ENCODE results near the gene AKAIN1.

AKAIN1 gene, protein sequence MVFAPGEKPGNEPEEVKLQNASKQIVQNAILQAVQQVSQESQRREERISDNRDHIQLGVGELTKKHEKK

DNA sequence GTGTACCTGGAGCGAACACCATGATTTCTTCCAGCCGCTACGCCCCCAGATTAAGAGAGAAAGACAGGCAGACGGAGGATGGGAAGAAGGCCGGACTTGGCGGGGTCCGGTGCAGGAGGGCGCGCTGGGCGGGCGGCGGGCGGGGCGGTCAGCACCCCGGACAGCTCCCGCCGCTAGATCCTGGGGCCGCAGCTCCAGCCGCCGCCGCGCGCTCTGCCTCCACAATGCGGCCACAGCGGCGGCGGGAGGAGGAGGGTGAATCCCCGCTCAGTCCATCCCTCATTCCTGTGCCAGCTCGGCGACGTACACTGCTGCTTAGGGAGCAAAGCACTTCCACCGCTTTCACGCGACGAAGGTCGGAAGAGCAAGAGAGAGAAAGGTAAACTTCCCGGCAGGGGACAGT is at the start of gene AKAIN1:
Gene AKAIN1, minus strand, starts transcription at position 226 of the 403 bp plus-strand sequence. Its CDS starts 204 bp downstream, at position 22.
- no peak for FAIRE-seq

DNA sequence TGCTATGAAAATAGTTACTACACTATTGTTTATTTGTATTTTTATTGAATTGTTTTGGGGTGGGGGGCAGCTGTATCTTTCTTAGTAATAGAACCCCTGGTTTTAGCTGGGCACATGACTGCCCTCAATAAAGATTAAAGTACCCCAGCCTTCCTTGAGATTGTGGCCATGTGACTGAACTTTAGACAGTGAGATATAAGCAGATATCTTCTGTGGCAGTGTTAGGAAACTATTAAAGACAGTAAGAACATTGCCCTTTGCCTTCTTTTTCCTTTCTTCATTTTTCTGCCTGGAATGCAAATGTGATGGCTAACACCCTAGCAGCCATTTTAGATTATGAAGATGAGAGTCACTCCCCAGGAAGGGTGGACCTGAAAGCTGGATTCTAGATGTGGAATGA is 47.9 kb upstream of the AKAIN1 start:
- FAIRE-seq, result no peak

DNA sequence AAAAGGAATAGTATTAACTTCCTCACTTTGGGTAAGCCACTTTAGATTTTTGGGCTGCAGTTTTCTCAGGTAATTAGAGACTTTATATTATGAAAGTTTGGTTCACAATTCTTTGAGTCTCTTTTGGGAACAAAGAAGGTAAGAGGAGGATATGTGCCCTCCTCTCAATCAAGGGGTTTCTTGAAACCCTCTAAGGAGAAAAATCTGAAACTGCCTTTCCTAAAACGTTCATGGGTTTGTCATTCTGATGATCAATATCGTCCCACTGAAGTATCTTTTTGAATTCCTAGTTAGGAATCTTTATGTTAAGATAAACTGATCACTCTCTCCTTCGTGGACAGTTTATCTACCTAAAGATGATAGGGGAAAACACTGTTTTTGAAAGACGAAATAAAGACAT is 42.4 kb upstream of the AKAIN1 start:
- FAIRE-seq, result no peak

DNA sequence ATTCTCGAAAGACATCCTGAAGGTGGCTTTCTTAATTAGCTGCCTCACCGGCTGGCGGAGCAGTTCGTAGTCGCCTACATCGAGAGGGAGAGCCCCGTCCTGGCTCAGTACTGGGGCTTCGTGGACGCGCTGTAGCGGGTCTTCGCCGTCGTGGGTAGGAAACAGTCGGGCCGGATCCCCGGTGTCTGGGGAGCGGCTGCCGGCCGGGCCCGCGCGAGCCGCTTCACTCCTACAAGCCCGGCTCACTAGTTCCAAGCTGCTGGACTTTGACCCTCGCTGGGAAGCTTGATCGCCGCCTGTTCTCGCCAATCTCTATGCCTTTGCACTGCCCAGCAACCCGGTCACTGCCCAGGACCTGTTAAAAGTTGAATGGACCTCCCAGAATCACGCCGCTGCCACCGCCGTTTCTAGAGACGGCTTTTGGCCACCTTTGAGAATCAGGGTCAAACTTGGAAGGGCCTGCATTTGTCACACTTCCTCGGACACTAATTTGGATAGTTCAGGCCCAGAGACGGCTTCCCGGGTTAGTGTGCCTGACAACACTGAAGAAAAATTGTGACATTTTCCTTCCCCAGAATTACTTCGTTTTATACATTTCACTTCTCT is 41.4 kb upstream of the AKAIN1 start:
- FAIRE-seq, result no peak

DNA sequence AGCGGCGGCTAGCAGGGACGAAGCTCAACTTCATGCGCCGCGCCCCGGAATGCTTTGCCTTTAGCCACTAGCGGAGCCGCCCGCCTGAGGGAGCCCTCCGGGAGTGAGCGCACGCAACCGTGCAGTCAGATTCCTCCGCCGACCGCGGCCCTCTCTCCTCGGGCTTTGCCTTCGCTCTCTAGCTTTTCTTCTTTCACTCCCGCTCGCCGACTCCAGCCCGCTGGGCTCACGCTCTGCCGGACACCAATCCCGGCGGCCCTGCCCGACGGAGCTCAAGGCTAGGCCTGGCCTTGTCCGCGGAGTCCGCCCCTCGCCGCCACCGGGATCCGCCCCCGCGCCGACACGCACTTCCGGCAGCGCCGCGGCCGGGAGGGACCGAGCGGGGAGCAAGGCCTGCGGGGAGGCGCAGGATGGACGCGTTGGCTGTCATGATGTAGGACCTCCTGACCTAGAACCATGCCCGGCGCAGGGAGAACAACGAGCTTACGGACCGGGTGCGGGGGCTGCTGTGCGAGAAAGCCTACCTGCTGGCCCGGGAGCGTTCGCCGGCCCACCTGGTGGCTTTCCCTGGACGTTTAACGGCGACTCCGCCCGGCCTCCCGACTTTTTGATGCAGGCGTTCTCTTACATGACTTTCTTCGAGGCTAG is 40.8 kb upstream of the AKAIN1 start:
- no peak for FAIRE-seq

DNA sequence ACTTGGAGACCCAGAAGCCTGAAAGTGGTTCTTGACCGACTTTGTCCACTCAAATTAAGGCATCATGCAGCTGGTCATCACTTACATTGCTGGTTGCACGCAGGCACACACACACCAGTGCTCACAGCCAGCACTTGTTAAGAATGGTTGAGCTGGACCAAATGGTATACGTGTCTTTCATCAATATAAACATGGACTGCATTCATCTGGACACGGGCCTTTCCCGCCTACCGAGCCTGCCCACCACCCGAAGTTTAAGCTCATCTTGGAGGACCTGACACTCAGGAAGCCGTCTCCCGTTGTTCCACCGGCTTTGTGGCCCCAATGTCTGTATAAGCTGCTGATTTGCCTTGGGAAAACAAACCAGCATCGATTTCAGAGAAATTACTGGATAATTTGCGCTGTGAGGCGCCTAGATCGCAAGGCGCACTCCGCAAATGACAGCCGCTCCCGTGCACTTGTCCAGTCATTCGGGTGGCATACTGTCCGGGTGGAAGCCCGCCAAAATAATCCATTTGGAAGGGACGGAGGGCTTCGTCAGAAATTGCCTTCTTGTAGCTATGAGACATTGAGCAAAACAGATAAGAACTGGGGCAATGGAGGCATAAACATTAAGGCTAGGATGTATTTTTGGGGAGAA is 40.1 kb upstream of the AKAIN1 start:
- no peak for FAIRE-seq

DNA sequence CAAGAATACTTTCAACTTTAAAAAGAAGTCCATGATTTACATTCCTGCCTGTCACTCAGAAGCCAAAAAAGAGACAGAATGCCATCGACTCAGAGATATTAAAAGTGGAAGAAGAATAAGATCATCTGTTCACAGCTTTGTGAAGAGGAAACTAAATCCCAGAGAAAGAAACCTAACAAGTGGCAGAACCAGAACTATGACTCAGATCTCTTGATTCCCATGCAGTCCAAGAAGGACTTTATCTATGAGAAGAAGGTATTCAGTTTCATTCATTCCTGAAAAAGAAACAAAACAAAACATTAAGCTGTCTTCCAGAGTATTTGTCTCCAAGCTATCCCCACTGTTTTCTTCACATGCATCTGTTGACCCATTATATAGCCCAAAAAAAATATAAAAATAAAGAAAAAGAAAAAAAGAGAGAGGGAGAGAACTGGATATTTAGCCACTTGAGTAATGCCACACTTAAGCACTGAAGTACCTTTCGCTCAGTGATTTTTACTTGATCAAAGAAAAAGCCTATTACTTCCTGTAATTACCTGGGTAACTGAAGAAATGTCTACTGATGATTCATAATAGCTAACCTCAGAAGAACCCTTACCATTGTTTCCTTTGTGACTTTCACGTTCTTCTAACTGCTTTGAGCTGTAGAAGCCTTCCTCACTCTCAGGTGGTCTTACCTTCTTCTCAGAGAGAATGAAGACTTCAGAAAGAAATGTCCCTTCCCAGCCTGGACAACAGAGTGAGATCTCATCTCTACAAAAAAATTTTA is 17.7 kb upstream of the AKAIN1 start:
- FAIRE-seq, result no peak

DNA sequence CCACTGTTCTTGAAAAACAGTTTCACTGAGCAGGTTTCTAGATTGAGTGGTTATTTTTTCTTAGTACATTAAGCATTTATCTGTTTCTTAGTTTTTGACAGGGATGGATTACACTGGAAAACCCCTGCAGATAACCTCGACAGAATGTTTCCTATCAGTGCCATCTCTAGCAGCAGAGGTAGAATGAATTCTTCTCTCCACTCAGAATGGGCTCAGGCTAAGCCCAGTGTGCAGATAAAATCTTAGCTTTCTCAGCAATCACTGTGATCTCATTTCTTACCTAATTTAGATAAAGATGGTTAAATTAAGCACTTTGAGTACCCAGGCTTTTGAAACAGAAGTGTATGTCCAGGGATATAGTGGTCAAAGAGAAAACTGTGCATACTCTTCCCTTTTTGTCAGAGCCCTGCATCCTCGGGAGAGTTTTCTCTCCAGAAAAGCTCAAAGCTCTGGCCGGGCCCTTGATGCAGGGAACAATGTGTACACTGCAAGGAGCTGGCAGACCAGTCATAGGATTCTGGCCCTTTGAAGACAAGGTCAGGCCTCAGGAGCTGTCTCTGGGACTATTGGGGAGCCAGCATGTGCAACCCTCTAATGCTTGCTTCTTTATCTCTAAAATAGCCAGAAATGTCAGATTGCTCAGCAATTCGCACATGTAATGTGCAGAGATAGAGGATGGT is 10.6 kb upstream of the AKAIN1 start:
- FAIRE-seq, result no peak

DNA sequence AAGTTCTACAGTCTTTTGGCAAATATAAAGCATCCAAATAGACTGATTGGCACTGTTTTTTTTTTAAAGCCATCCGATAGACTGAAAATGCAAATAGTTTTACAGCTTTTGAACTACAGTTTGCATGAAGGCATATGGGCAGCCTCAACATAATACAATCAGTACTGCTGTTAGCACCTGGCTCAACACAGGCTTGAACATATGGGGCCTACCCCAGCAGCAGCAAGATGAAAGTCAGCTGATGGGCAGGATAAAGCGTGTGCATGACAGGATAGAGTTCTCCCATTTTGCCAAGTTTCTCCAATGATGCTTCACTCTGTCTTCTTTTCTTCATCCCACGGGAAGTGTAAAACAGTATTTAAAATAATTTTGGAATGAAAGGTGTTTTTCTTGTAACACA is 1.3 kb upstream of the AKAIN1 start:
- no peak for FAIRE-seq

DNA sequence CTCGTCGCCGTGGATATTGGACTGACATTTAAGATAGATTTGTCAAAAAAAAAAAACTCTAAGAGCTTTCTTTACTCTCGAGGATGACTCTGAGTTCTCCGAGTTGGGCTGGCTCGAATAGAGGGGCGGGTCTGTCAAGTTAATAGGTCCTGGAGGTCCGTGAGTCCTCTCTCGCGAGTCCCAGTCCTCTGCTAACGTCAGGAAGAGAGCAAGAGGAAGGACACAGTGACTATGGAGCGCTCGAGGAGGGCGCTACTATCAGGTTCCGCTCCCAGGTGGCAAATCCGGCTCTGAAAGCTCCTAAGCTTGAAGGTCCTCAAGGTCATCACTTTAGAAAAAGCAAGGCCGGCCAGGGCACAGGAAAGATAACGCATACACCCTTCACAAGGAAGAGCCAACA is 404 bp upstream of the AKAIN1 start:
- FAIRE-seq, result no peak

DNA sequence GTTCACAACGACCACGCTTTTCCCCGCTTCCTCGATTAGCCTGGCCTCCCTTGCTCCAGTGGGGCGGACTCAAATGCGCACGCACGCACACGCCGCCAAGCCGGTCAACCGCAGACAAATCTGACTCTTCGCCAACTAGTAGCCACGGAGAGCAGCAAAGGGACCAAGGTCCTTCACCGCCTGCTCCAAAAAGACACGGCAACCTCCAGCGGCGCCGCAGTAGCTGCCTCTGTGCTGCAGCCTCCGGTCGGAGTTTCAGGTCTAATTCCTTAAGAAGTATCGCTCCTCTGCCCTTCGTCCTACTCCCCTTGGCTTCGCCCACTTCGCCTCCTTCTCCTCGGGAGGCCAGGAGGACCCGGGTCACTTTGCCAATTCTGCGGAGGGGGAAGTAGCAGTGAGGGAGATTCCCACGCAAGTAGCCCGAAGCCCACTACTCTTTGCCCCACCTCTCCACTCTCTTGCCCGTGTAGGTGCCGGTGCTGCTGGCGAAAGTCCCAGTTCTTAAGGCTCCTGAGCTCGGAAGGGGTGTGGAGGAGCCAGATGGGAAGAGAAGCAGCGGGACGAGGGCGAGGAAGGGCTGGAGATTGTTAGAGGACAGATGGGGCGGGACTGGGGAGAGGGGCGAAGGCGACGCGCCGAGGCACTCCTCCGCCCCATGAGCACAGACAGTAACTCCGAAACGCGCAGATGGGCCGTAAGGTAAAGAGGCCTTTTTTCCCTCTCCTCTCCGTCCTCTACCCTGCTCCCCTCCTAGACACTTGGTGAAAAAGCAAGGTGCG is 615 bp downstream of the AKAIN1 start:
- FAIRE-seq, result no peak

DNA sequence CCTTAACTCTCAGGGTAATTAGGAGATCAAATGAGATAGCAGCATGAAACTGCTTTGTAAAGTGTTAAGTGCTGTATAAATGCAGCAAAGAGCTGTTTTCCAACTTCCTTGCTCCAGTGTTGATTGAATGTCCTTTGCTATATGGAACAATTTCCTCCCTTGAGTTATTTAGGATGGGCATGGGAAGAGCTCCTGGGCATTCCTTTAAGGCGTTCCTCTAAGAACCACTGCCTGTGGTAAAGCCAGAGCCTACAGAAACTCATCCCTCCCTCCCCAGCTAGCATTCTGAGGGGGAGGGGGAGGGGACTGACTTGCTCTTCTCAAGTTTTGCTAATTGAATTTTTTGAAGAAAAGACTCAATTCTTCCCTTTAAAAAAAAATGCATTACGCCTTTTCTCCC is 1.4 kb downstream of the AKAIN1 start:
- FAIRE-seq, result no peak

DNA sequence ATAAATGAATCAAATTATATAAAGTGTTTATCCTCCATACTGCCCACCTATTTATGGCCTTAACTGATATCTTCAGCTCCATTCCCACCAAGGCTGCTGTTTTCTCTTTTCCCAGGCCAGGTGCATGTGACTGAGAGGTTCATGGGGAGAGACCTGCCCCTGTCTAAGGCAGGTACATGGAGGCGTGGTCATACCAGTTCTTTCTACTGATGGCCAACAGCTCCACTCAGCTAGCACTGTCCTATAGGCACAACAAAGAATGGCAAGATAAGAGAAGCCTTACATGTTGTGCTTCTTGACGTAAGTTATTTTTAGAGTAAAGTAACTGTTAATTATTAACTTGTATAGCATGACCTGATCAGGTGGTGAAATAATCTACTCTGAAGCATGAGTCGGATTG is 16.8 kb downstream of the AKAIN1 start:
- FAIRE-seq, result no peak

DNA sequence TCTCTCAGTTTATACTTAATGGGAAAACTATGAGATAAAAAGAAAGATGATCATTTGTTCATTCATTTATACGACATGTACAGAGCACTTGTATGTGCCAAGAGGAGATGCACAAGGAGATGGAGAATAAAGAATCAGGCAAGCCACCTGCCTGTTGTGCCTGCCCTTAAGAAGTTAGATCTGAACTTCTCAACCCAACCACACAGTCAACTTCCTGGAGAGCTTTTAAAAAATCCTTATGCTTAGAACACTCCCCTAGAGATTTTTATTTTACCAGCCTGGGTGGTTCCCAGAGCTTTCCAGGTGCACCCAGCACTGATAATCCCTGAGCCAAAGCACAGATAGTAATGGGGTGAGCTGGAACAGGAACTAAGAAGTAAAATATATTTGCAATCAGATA is 18.5 kb downstream of the AKAIN1 start:
- FAIRE-seq, result no peak

DNA sequence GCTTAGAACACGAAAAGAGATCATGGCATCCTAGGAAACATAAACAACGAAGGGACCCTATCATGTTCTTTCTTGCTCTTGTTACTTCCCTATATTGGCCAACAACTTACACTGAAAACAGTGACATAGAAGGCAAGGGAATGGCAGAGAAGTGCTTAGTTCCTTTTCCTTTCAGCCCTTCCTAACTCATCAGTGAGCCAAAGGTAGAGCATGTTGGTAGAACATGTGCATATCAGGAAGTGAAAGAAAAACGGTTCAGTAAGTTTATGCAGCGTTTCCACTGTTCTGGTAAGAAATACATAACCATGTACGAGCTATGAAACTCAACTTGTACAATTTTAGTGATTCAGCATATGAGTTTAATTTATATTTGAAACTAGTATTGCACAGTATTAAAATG is 21.7 kb downstream of the AKAIN1 start:
- no peak for FAIRE-seq

DNA sequence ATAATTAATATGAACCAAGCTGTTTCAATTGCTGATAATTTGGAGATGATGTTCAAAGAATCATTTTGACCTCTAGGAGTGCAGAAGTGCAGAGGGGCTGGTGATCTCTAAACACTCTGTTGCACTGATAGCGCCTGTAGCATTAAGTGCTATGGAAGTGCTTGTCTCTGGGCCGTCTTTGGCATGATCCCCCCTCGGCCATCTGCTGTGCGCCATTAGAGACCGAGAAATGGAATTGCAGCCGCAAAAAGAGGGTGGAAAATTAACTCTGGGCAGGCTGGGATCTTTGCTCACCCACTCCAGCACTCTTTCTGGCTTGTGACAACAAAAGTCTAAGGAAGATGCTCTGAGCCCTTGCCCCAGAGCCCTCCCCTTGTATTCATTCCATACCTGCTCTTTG is 23.4 kb downstream of the AKAIN1 start:
- FAIRE-seq, result no peak

DNA sequence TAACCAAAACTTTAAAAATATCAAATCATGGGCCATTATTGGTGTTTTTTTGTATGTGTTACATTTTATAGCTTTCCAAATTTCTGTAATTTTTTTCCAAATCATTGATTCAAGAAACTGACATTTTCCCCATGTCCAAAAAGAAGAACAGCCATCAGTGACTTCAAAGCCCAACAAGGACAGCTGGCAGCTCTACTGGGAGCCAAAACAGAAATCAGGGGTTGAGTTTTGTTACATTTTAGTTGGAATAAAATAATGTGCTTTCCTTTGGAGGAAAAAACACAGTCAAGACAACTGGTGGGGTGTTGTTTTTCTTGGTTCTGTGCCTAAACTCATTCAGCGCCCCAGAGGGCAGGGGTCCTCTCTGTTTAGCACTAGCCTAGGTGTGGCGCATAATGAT is 23.8 kb downstream of the AKAIN1 start:
- FAIRE-seq, result no peak

DNA sequence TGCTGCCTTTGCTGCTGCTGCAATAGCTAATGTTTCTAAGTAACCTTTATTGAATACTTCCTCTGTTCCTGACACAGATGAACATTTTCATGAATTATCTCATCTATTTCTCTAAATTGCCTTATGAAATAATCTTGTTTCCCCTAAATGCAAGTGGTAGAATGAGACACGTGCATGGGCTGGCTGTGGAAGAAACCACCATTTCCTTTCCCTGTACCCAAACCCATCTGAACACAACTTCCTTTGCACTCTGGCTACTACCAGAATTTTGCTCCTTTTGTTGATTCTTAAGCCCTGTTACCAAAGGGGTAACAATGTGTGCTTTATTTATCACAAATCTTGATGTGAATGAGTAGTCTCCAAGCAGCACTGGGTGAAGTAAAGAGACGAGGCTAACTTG is 29.2 kb downstream of the AKAIN1 start:
- no peak for FAIRE-seq

DNA sequence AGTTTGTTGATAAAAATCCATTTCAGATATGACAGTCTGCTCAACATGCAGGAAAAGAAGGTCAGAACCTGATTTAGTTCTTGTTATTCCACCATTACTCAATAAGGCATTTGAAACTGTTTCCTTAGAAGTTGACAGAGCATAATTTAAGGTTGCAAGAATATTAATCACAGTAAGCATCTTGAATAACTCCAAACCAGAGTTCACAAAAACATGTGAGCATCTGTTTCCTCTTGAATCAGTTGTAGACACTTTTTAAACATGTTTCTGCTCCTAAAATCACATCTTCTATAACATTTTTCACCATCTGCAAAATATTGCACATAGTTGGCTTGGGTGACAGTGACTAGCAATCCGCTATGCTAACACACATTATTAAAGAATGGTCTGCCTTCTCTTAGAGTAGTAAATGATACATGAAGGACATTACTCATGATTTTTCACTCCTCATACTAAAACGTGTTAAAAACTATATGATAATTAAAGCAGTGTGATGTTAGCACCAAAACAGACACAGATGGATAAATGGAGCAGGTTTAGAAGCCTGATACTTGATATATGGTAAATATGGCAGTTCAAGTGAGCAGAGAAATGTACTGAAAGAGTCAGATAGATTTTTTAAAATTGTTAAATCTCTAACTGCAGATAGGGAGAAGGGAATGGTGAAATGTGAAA is 30.3 kb downstream of the AKAIN1 start:
- FAIRE-seq, result no peak

DNA sequence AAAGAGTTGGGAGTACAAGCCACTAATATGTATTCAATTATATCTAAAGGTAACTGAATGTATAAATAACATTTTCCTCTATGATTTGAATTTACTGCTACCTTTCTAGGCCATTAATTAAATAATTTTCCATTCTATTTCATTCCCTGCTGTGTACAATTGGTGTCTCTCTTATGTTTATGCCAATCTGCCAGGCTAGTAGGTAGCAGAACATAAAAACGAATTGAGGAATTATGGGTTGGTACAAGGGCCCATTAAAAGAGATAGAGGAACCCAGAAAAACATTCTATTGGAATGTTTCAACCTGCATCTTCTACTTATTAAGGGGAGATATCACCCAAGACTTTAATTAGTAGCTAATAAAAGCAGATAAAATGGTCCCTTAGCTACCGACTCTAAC is 32.2 kb downstream of the AKAIN1 start:
- no peak for FAIRE-seq

DNA sequence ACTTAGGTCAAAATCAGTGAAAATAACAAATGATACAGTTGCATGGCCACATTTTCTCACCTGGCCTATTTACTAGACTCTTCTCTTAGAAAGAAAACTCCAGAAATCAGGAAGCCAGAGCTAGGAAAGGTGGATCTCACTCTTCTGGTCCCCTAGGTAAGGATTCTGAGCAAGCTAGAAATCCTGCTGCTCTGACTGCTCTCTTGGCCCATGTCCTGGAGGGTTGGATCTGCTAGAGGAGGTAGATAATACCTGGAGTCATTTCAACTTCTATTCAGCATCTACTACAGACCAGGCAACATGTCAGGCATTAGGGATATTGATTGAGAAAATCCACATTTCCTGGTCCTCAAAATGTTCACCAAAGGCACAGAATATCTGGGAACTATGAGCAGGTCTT is 34.9 kb downstream of the AKAIN1 start:
- FAIRE-seq, result no peak

DNA sequence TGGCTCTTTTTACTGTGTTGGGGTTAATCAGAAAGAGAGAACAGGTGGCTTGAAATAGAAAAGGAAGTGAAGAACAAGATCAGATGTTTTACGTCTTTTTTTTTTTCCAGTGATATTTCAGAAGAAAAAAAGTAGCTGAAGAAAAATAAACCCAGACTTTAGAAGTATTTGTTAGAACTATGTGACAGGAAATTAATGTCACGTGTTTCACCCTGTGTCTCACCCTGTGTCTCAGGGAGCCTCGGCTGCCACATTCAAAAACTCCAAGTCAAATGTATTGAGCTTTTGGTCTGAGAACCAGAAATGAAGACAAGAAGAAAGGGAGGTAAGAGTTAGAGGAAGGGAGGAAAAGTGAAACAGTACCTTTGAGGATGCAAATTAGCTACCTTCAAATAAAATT is 38.0 kb downstream of the AKAIN1 start:
- no peak for FAIRE-seq
